Measurements from ENCODE around the gene MSX2. TPM values are rescaled to one million over a fixed set of nuclear protein-coding genes. Genes with fewer than 3 reads are reported as not detected.
A peak's percentile ranks its signal among the peaks of the same experiment; 100 is the strongest.

The MSX2 gene
- total RNA-seq, 1 experiment from 2014 or later: 4.9 TPM

- CTCF ChIA-PET: no interaction called here
- no peaks in the 10 kb centered on the region for H3F3A ChIP-seq (ENCODE audit: low read length, unreplicated experiment)
- no peak for TF ChIP-seq EZH2 (IDR thresholded peaks at IDR 0.05; ENCODE audit: low read length, unreplicated experiment)
- TF ChIP-seq EZH2phosphoT487 (IDR thresholded peaks at IDR 0.05; ENCODE audit: borderline replicate concordance, low read length): no peak
- TF ChIP-seq, protein P1, sequence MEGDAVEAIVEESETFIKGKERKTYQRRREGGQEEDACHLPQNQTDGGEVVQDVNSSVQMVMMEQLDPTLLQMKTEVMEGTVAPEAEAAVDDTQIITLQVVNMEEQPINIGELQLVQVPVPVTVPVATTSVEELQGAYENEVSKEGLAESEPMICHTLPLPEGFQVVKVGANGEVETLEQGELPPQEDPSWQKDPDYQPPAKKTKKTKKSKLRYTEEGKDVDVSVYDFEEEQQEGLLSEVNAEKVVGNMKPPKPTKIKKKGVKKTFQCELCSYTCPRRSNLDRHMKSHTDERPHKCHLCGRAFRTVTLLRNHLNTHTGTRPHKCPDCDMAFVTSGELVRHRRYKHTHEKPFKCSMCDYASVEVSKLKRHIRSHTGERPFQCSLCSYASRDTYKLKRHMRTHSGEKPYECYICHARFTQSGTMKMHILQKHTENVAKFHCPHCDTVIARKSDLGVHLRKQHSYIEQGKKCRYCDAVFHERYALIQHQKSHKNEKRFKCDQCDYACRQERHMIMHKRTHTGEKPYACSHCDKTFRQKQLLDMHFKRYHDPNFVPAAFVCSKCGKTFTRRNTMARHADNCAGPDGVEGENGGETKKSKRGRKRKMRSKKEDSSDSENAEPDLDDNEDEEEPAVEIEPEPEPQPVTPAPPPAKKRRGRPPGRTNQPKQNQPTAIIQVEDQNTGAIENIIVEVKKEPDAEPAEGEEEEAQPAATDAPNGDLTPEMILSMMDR (conservative IDR thresholded peaks at IDR 0.05; ENCODE audit: low read depth, low read length): no peak
- peak overlapping the region; percentile 81; the same call in 1 of the 2 replicates for H3K4me3 ChIP-seq (ENCODE audit: low read length)
- peak overlapping the region; percentile 94; the same call in 1 of the 2 replicates for H3K4me2 ChIP-seq (ENCODE audit: low read length)
- H3K27ac ChIP-seq (ENCODE audit: low read length): no peak overlapping the region
- no peaks in the 10 kb centered on the region for H3K9me2 ChIP-seq (replicated peaks; ENCODE audit: low read length)
- H2AFZ ChIP-seq (ENCODE audit: low read length): no peak overlapping the region
- POLR2A ChIA-PET (ENCODE audit: unreplicated experiment): no interaction called here
- BruUV-seq (replicated peaks): no TSS peak
- ATAC-seq (no peak), DNase-seq (no peak)
- H3K36me3 ChIP-seq (ENCODE audit: low read depth, low read length): no peaks in the 10 kb centered on the region
- H3K9ac ChIP-seq (ENCODE audit: low read length): no peak overlapping the region
- 0 out of 2 replicates have a peak, but pooled peaks cover 11% of the 10 kb centered on the region for H3K79me2 ChIP-seq (ENCODE audit: low read length)
- no peaks in the 10 kb centered on the region for H4K20me1 ChIP-seq (ENCODE audit: low read length)
- H3K27me3 ChIP-seq (ENCODE audit: low read length): peaks cover 21% of the 10 kb centered on the region
- H3K9me3 ChIP-seq (ENCODE audit: low read length): no peaks in the 10 kb centered on the region
- H3K4me1 ChIP-seq (ENCODE audit: insufficient read depth, low read length): no peaks in the 10 kb centered on the region
- intact Hi-C loops (cut with micrococcal nuclease): no loop called here
Observed at GRCh38 chr5:174725991-174726601, 1.7 kb downstream of the MSX2 start.

DNA sequence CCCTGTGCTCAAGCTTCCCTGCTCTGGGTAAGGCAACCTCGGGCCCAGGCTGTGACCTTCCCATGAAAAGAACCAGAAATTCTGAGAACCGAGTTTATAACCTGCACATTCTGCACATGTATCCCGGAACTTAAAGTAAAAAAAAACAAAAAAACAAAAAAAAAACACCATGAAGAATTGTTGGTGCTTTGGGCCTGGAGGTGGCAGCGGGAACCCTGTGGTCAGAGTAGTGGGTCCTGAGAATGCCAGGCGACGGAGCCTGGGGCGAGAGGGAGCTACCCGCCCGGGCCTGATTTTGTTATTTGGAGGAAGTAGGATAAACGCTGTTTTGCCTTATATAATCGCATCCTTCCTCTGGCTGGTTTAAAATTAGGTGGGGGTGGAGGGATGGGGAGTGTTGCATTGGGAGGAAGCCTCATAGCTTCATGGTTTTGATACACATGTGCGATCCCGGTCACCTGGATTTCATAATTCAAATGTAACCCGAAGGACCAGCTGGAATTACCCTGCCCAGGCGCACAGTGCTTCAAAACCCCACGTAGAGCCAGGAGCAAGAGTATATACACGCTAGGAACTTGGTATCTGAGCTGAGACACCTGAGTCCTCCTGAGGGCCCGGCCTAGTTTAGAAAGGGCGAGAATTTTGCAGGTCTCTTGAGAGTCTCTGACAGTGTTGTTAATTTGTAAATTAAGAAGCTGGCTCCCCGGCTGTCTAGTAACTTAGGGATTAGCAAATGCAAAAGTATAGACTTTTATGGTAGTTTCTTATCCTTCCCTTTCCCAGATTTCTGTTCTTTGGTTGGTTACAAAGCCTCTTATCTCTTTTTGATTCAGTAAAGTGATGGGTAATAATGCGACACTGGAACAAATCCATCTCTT, 2.8 kb downstream of the MSX2 start:
- no peaks in the 10 kb centered on the region for H3K36me3 ChIP-seq (ENCODE audit: low read depth, low read length)
- no peaks in the 10 kb centered on the region for H3K4me1 ChIP-seq (ENCODE audit: insufficient read depth, low read length)
- H3K9ac ChIP-seq (ENCODE audit: low read length): no peak overlapping the region
- intact Hi-C loops (cut with micrococcal nuclease): no loop called here
- no peak overlapping the region for H3K27ac ChIP-seq (ENCODE audit: low read length)
- peaks cover 10% of the 10 kb centered on the region for H3K27me3 ChIP-seq (ENCODE audit: low read length)
- CTCF ChIA-PET: no interaction called here
- TF ChIP-seq EZH2 (IDR thresholded peaks at IDR 0.05; ENCODE audit: low read length, unreplicated experiment): no peak
- TF ChIP-seq EZH2phosphoT487 (IDR thresholded peaks at IDR 0.05; ENCODE audit: borderline replicate concordance, low read length): no peak
- TF ChIP-seq, protein P1 (conservative IDR thresholded peaks at IDR 0.05; ENCODE audit: low read depth, low read length): no peak
- DNase-seq (no peak), ATAC-seq (no peak)
- H2AFZ ChIP-seq (ENCODE audit: low read length): no peak overlapping the region
- no peaks in the 10 kb centered on the region for H3F3A ChIP-seq (ENCODE audit: low read length, unreplicated experiment)
- 0 out of 2 replicates have a peak, but pooled peaks cover 11% of the 10 kb centered on the region for H3K79me2 ChIP-seq (ENCODE audit: low read length)
- no TSS peak for BruUV-seq (replicated peaks)
- H3K4me2 ChIP-seq (ENCODE audit: low read length): no peak overlapping the region
- POLR2A ChIA-PET (ENCODE audit: unreplicated experiment): no interaction called here
- H3K9me3 ChIP-seq (ENCODE audit: low read length): no peaks in the 10 kb centered on the region
- H3K4me3 ChIP-seq (ENCODE audit: low read length): no peak overlapping the region
- H4K20me1 ChIP-seq (ENCODE audit: low read length): no peaks in the 10 kb centered on the region
- no peaks in the 10 kb centered on the region for H3K9me2 ChIP-seq (replicated peaks; ENCODE audit: low read length)
